Suprapubic skin (tissue), 4 donors: Measurements from ENCODE around the gene PRAMEF2.

ENCODE experiments used
- CTCF ChIP-seq, 2 donors: fragments of 200-600 bp in 1 of 2; fragments of 450-650 bp in 1 of 2; sonication (generic) in 1 of 2; IDR thresholded peaks; one replicate each; pipeline ENCODE4 v1.5.1; 2016 to 2019; ENCODE audit warnings: antibody characterized with exemption in 2 of 2, mild to moderate bottlenecking in 1 of 2, moderate library complexity in 1 of 2
- EP300 ChIP-seq: sonication (generic); formaldehyde crosslinking; IDR thresholded peaks from one replicate; pipeline ENCODE4 v1.6.1; 2017; ENCODE audit warnings: antibody characterized with exemption
- POLR2AphosphoS5 ChIP-seq, 3 donors: sonication (generic); formaldehyde crosslinking; IDR thresholded peaks; one replicate each; pipeline ENCODE4 v1.6.1; 2017; ENCODE audit warnings: antibody characterized with exemption in 3 of 3

GRCh38 chr1:12810691-12811408 lies 46.0 kb upstream of the PRAMEF2 start:
- TF ChIP-seq CTCF (IDR thresholded peaks at IDR 0.05): no peak
- TF ChIP-seq EP300: no peak
- no peak for TF ChIP-seq POLR2AphosphoS5 (IDR thresholded peaks at IDR 0.05)
